GOT3 (cell line): ENCODE data around the gene DFFB.
A peak's percentile ranks its signal among the peaks of the same experiment; 100 is the strongest.
"Not testable (repeated sequence)": the region's sequence is repeated elsewhere in the genome, so short reads cannot be mapped to it uniquely, and the experiment has no call there.

Source experiments
- DNase-seq: peaks from one replicate; lab custom pipeline; 2025; ENCODE audit warnings: mixed read lengths; lab: John Stamatoyannopoulos, UW

Gene DFFB

GRCh38 chr1:3856923-3857790, at the start of gene DFFB, which contains the start of gene CEP104:
Gene DFFB, plus strand, starts transcription at chr1:3857476. Its CDS starts 128 bp downstream, at chr1:3857604.
Gene CEP104, minus strand, starts transcription at chr1:3857211. Its CDS starts 4,804 bp downstream, at chr1:3852407.
- peak; percentile 72 for DNase-seq

GRCh38 chr1:3807769-3808168, 49.5 kb upstream of the DFFB start:
- DNase-seq: no peak

GRCh38 chr1:3809680-3810079, 47.6 kb upstream of the DFFB start:
- no peak for DNase-seq

GRCh38 chr1:3810149-3810761, 47.0 kb upstream of the DFFB start:
- not testable (repeated sequence) for DNase-seq

- DNase-seq: no peak
These were observed 45.7 kb upstream of the DFFB start for GRCh38 chr1:3811595-3811911.

- no peak for DNase-seq
These were observed 43.2 kb upstream of the DFFB start for GRCh38 chr1:3814065-3814464.

- no peak for DNase-seq
These were observed 42.3 kb upstream of the DFFB start for GRCh38 chr1:3814771-3815561.

- no peak for DNase-seq
These were observed 40.7 kb upstream of the DFFB start for GRCh38 chr1:3816331-3817137.

- DNase-seq: no peak
These were observed 40.0 kb upstream of the DFFB start for GRCh38 chr1:3817138-3817740.

GRCh38 chr1:3817821-3818597, 39.3 kb upstream of the DFFB start:
- no peak for DNase-seq

GRCh38 chr1:3819771-3820200, 37.5 kb upstream of the DFFB start:
- DNase-seq: no peak

GRCh38 chr1:3820316-3820715, 37.0 kb upstream of the DFFB start:
- no peak for DNase-seq

GRCh38 chr1:3821004-3821403, 36.3 kb upstream of the DFFB start:
- no peak for DNase-seq

- DNase-seq: no peak
These were observed 35.8 kb upstream of the DFFB start for GRCh38 chr1:3821447-3821846.

GRCh38 chr1:3821908-3822307, 35.4 kb upstream of the DFFB start:
- no peak for DNase-seq

- DNase-seq: no peak
These were observed 34.9 kb upstream of the DFFB start for GRCh38 chr1:3822421-3822820.

GRCh38 chr1:3824650-3825049, 32.6 kb upstream of the DFFB start:
- DNase-seq: no peak

GRCh38 chr1:3825356-3825755, 31.9 kb upstream of the DFFB start:
- DNase-seq: no peak

- DNase-seq: no peak
These were observed 29.4 kb upstream of the DFFB start for GRCh38 chr1:3827813-3828307.

GRCh38 chr1:3828391-3828790, 28.9 kb upstream of the DFFB start:
- no peak for DNase-seq
